ENCODE results near the gene PARD6A. TPM values are rescaled to one million over a fixed set of nuclear protein-coding genes. Genes with fewer than 3 reads are reported as not detected.

PARD6A gene
- total RNA-seq, 2 donors from 2014 or later: 2.6 to 3.7 TPM

DNA sequence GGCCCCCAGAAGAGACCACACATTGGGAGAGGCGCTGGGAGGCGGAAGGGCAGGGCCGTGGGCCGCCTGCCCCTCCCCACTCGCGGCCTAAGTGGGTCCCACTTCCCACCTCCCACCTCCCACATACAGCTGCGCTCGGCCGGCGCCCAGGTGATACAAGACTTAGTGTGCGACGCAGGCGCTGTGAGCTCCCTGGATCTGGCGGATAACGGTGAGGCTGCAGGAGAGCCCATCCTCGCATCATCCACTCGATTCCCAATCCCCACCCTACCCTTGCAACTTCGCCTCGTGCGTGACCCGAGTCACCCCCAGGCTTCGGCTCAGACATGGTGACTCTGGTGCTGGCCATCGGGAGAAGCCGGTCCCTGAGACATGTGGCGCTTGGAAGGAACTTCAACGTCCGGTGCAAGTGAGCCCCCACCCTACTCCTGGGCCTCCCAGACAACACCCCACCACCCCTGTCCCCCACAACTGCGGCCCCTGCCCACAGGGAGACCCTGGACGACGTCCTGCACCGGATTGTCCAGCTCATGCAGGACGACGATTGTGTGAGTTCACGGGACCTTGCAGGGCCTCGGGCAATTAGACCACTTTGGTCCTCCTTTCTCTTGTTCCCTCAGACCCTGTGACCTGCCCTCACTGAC lies 11.9 kb upstream of the PARD6A start:
- no peaks in the 10 kb centered on the region for H3K9me3 ChIP-seq (ENCODE audit: control insufficient read depth, low read length)
- TF ChIP-seq, protein P1, sequence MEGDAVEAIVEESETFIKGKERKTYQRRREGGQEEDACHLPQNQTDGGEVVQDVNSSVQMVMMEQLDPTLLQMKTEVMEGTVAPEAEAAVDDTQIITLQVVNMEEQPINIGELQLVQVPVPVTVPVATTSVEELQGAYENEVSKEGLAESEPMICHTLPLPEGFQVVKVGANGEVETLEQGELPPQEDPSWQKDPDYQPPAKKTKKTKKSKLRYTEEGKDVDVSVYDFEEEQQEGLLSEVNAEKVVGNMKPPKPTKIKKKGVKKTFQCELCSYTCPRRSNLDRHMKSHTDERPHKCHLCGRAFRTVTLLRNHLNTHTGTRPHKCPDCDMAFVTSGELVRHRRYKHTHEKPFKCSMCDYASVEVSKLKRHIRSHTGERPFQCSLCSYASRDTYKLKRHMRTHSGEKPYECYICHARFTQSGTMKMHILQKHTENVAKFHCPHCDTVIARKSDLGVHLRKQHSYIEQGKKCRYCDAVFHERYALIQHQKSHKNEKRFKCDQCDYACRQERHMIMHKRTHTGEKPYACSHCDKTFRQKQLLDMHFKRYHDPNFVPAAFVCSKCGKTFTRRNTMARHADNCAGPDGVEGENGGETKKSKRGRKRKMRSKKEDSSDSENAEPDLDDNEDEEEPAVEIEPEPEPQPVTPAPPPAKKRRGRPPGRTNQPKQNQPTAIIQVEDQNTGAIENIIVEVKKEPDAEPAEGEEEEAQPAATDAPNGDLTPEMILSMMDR (conservative IDR thresholded peaks at IDR 0.05): no peak
- H3K36me3 Mint-ChIP-seq (ENCODE audit: low read depth): no peaks in the 10 kb centered on the region
- peaks cover 7% of the 10 kb centered on the region for H3K27me3 ChIP-seq (ENCODE audit: control insufficient read depth, insufficient read depth, low read length, poor library complexity, severe bottlenecking)
- WGBS, 2 experiments (ENCODE audit: insufficient coverage in 1 of 2, insufficient read length in 1 of 2): 83 to 93% methylated on average over 21 to 35 of the region's 35 CpGs
- peaks cover 80% of the 10 kb centered on the region for H3K27me3 Mint-ChIP-seq (ENCODE audit: insufficient read depth)
- no peak overlapping the region for H3K27ac ChIP-seq (ENCODE audit: low read depth, low read length)
- no peak overlapping the region for H3K4me3 Mint-ChIP-seq
- no peak overlapping the region for H3K27ac Mint-ChIP-seq
- no peak overlapping the region for H3K9ac ChIP-seq (ENCODE audit: extremely low read depth, low read length, poor library complexity, severe bottlenecking)
- no peak overlapping the region for H3K4me3 ChIP-seq (ENCODE audit: low read length)
- no peaks in the 10 kb centered on the region for H3K36me3 ChIP-seq (ENCODE audit: control insufficient read depth, insufficient read depth, low read length)
- H3K4me1 Mint-ChIP-seq: peaks cover 2% of the 10 kb centered on the region
- H3K4me1 ChIP-seq (ENCODE audit: control insufficient read depth, insufficient read depth, low read length): no peaks in the 10 kb centered on the region
- no peaks in the 10 kb centered on the region for H3K9me3 Mint-ChIP-seq
- DNase-seq: peak; percentile 61

DNA sequence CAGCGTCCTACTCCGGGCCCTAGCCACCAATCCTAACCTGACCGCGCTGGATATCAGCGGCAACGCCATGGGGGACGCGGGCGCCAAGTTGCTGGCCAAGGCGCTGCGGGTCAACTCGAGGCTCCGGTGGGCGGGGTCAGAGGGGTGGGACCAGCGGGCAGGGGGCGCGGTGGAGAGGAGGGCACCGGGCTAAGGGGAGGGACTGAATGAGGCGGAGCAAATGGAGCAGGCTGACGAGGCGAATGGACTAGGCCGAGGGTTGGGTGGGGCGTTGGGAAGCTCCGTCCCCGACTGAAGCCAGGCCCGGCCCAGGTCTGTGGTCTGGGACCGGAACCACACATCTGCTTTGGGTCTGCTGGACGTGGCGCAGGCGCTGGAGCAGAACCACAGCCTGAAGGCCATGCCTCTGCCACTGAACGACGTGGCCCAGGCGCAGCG lies 11.2 kb upstream of the PARD6A start:
- Histone ChIP-seq H3K4me3 (ENCODE audit: low read length) (no peak overlapping the region), H3K4me1 (ENCODE audit: control insufficient read depth, insufficient read depth, low read length) (no peaks in the 10 kb centered on the region), H3K27ac (ENCODE audit: low read depth, low read length) (no peak overlapping the region), H3K27me3 (ENCODE audit: control insufficient read depth, insufficient read depth, low read length, poor library complexity, severe bottlenecking) (peaks cover 7% of the 10 kb centered on the region), H3K9me3 (ENCODE audit: control insufficient read depth, low read length) (no peaks in the 10 kb centered on the region), H3K9ac (ENCODE audit: extremely low read depth, low read length, poor library complexity, severe bottlenecking) (no peak overlapping the region), H3K36me3 (ENCODE audit: control insufficient read depth, insufficient read depth, low read length) (no peaks in the 10 kb centered on the region)
- TF ChIP-seq, protein P1 (conservative IDR thresholded peaks at IDR 0.05): no peak
- Mint-ChIP-seq H3K4me1 (peaks cover 2% of the 10 kb centered on the region), H3K27me3 (ENCODE audit: insufficient read depth) (peaks cover 79% of the 10 kb centered on the region), H3K27ac (no peak overlapping the region), H3K36me3 (ENCODE audit: low read depth) (no peaks in the 10 kb centered on the region), H3K9me3 (no peaks in the 10 kb centered on the region), H3K4me3 (no peak overlapping the region)
- WGBS, 2 experiments (ENCODE audit: insufficient coverage in 1 of 2, insufficient read length in 1 of 2): 80 to 93% methylated on average over 10 to 34 of the region's 34 CpGs
- peak; percentile 97 for DNase-seq

DNA sequence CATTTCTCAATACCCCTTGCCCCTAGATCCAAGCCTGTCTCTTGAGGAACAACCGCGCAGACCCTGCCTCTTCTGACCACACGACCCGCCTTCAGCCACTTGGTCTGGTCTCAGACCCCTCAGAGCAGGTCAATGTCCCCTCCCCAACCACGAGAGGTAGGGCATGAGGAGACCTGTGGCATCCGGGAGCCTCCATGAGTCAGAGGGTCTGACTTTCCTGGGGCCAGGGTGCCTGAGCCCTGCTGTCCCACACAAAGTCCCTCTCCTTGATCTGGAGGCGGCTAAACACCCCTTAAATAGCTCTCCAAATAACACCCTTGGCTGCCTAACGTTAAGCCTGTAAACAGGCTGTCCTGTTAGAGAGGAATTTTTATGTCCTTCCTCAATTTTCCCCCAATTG lies 10.7 kb upstream of the PARD6A start:
- Mint-ChIP-seq H3K4me3 (no peak overlapping the region), H3K9me3 (no peaks in the 10 kb centered on the region), H3K27me3 (ENCODE audit: insufficient read depth) (peaks cover 81% of the 10 kb centered on the region), H3K4me1 (peaks cover 2% of the 10 kb centered on the region), H3K36me3 (ENCODE audit: low read depth) (no peaks in the 10 kb centered on the region), H3K27ac (no peak overlapping the region)
- Histone ChIP-seq H3K27me3 (ENCODE audit: control insufficient read depth, insufficient read depth, low read length, poor library complexity, severe bottlenecking) (peaks cover 7% of the 10 kb centered on the region), H3K27ac (ENCODE audit: low read depth, low read length) (no peak overlapping the region), H3K4me1 (ENCODE audit: control insufficient read depth, insufficient read depth, low read length) (no peaks in the 10 kb centered on the region), H3K36me3 (ENCODE audit: control insufficient read depth, insufficient read depth, low read length) (no peaks in the 10 kb centered on the region), H3K4me3 (ENCODE audit: low read length) (no peak overlapping the region), H3K9ac (ENCODE audit: extremely low read depth, low read length, poor library complexity, severe bottlenecking) (no peak overlapping the region), H3K9me3 (ENCODE audit: control insufficient read depth, low read length) (no peaks in the 10 kb centered on the region)
- WGBS, 2 experiments (ENCODE audit: insufficient coverage in 1 of 2, insufficient read length in 1 of 2): 88 to 91% methylated on average over 6 to 8 of the region's 8 CpGs
- no peak for DNase-seq
- TF ChIP-seq, protein P1 (conservative IDR thresholded peaks at IDR 0.05): no peak

All from endodermal cell (in vitro differentiated cells).